Bronchus fibroblast of lung (primary cell): Measurements from ENCODE around the gene FMR1. TPM values are rescaled to one million over a fixed set of nuclear protein-coding genes. Genes with fewer than 3 reads are reported as not detected.

Experiments
- total RNA-seq: library from RNA; depleted of rRNA; stranded (reverse); fragments of >200 nt; gene quantifications from 2 replicates; pipeline ENCODE4 v1.2.3, GENCODE V29; 2015

FMR1 gene
- total RNA-seq: 6.5 and 8.6 TPM in 2 replicates

GRCh38 chrX:147911192-147912022 lies at the start of gene FMR1:
TSS of gene FMR1 (plus strand) at chrX:147911919. CDS start at chrX:147912180, 261 bp downstream.

DNA sequence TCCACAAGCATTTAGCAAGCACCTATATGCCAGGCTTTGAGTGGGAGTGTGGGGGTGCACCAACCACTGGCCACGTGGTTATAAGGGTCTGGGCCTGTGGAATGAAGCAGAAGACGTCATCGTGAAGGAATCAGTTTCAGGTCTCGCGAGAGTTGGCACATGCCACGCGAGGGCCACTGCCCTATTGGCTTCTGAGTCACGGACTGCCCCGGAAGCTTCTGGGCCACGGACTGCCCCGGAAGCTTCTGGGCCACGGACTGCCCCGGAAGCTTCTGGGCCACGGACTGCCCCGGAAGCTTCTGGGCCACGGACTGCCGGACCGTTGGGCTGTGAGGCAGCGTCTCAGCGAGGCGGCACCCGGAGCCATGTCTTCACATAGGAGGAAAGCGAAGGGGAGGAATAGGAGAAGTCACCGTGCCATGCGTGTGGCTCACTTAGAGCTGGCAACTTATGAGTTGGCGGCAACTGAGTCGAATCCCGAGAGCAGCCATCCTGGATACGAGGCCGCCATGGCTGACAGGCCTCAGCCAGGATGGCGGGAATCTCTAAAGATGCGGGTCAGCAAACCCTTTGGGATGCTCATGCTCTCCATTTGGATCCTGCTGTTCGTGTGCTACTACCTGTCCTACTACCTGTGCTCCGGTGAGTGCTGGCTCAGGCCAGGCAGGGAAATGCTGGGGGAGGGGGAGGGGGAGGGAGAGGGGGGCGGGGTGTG lies 69.5 kb downstream of the FMR1 start, which contains the start of gene FMR1NB:
Gene FMR1NB, plus strand, starts transcription at position 300 of the 715 bp plus-strand sequence. Its CDS starts 66 bp downstream, at position 366.

Other genes with a start within 250 kb of the FMR1 start
- gene FMR1NB, start 69.4 kb downstream of the FMR1 start, total RNA-seq: not detected in 2 replicates